Measurements from ENCODE around the gene MYO1B.

The MYO1B gene

GRCh38 chr2:191358325-191359025 lies 113.3 kb downstream of the MYO1B start:
- Histone ChIP-seq H3K9me3 (ENCODE audit: insufficient read depth, low read length) (peaks cover 16% of the 10 kb centered on the region; the same call in 1 of the 2 replicates), H3K4me3 (ENCODE audit: insufficient read length, low read depth) (no peak overlapping the region), H3K4me1 (ENCODE audit: insufficient read depth, insufficient read length) (no peaks in the 10 kb centered on the region), H3K36me3 (ENCODE audit: insufficient read depth, insufficient read length, low read length) (peaks cover 46% of the 10 kb centered on the region), H3K27me3 (ENCODE audit: insufficient read depth, insufficient read length) (no peaks in the 10 kb centered on the region), H3K9ac (ENCODE audit: insufficient read length, low read depth) (no peak overlapping the region)
- DNase-seq (ENCODE audit: low read depth, low spot score), result no peak
- TF ChIP-seq YY1 (IDR thresholded peaks at IDR 0.05; ENCODE audit: insufficient read depth, insufficient read length) (no peak), SUZ12 (IDR thresholded peaks at IDR 0.05; ENCODE audit: extremely low read depth, insufficient read depth, insufficient read length) (no peak), ZNF274 (IDR thresholded peaks at IDR 0.05; ENCODE audit: low read depth, low read length) (no peak)

- no peaks in the 10 kb centered on the region for H3K4me1 ChIP-seq (ENCODE audit: insufficient read depth, insufficient read length)
- DNase-seq (ENCODE audit: low read depth, low spot score), result no peak
- TF ChIP-seq YY1 (IDR thresholded peaks at IDR 0.05; ENCODE audit: insufficient read depth, insufficient read length), result no peak
- no peak for TF ChIP-seq SUZ12 (IDR thresholded peaks at IDR 0.05; ENCODE audit: extremely low read depth, insufficient read depth, insufficient read length)
- TF ChIP-seq ZNF274 (IDR thresholded peaks at IDR 0.05; ENCODE audit: low read depth, low read length), result no peak
- H3K27me3 ChIP-seq (ENCODE audit: insufficient read depth, insufficient read length), result no peaks in the 10 kb centered on the region
- H3K4me3 ChIP-seq (ENCODE audit: insufficient read length, low read depth), result no peak overlapping the region
- no peak overlapping the region for H3K9ac ChIP-seq (ENCODE audit: insufficient read length, low read depth)
- H3K36me3 ChIP-seq (ENCODE audit: insufficient read depth, insufficient read length, low read length), result peaks cover 47% of the 10 kb centered on the region
- peaks cover 16% of the 10 kb centered on the region; the same call in 1 of the 2 replicates for H3K9me3 ChIP-seq (ENCODE audit: insufficient read depth, low read length)
Observed at GRCh38 chr2:191359133-191359532, 113.9 kb downstream of the MYO1B start.

GRCh38 chr2:191360918-191361317 lies 115.7 kb downstream of the MYO1B start:
- no peaks in the 10 kb centered on the region for H3K9me3 ChIP-seq (ENCODE audit: insufficient read depth, low read length)
- TF ChIP-seq ZNF274 (IDR thresholded peaks at IDR 0.05; ENCODE audit: low read depth, low read length) (no peak), YY1 (IDR thresholded peaks at IDR 0.05; ENCODE audit: insufficient read depth, insufficient read length) (no peak)
- no peak for DNase-seq (ENCODE audit: low read depth, low spot score)
- H3K4me3 ChIP-seq (ENCODE audit: insufficient read length, low read depth), result no peak overlapping the region
- no peaks in the 10 kb centered on the region for H3K27me3 ChIP-seq (ENCODE audit: insufficient read depth, insufficient read length)
- H3K4me1 ChIP-seq (ENCODE audit: insufficient read depth, insufficient read length), result no peaks in the 10 kb centered on the region
- H3K9ac ChIP-seq (ENCODE audit: insufficient read length, low read depth), result no peak overlapping the region
- peaks cover 52% of the 10 kb centered on the region for H3K36me3 ChIP-seq (ENCODE audit: insufficient read depth, insufficient read length, low read length)

DNA sequence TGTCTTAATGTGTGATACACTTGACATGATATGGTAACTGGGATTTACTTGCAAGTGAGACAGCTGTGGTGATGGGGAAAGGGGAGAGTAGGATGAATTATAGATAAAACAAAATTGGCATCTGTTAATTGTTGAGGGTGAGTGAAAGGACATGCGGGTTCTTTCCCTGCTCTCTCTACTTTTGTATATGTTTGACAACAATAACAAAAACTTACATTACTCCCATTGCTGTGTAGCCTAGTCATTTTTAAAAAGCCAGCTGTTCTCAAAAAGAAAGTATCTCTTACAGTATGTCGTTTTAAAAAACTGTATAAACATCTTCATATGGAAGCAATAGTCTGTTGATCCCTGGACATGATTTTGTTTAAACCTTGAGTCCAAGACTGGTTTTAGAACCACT lies 117.6 kb downstream of the MYO1B start:
- TF ChIP-seq SUZ12 (IDR thresholded peaks at IDR 0.05; ENCODE audit: extremely low read depth, insufficient read depth, insufficient read length), result no peak
- no peak for TF ChIP-seq ZNF274 (IDR thresholded peaks at IDR 0.05; ENCODE audit: low read depth, low read length)
- no peak for TF ChIP-seq YY1 (IDR thresholded peaks at IDR 0.05; ENCODE audit: insufficient read depth, insufficient read length)
- no peak for DNase-seq (ENCODE audit: low read depth, low spot score)
- Histone ChIP-seq H3K4me1 (ENCODE audit: insufficient read depth, insufficient read length) (no peaks in the 10 kb centered on the region), H3K9ac (ENCODE audit: insufficient read length, low read depth) (no peak overlapping the region), H3K36me3 (ENCODE audit: insufficient read depth, insufficient read length, low read length) (peaks cover 63% of the 10 kb centered on the region), H3K4me3 (ENCODE audit: insufficient read length, low read depth) (no peak overlapping the region), H3K27me3 (ENCODE audit: insufficient read depth, insufficient read length) (no peaks in the 10 kb centered on the region), H3K9me3 (ENCODE audit: insufficient read depth, low read length) (no peaks in the 10 kb centered on the region)

DNA sequence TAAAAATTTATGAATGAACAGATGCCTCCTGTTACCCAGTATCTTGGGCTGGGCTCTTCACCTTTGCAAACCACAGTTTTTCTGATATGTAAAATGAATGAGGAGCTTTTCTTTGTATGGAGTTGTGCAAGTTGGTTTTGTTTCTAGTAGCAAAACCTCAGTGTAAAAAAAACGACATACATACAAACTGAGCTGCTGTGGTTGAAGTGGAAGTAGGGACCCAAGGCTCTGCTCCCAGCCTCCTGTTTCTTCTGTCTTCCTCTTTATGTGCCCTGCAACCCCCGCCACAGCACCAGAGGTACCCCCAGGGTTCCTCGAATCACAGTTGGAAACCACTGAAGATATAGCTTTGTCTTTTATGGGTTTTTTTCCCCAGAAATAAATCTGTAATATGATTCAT lies 118.1 kb downstream of the MYO1B start:
- Histone ChIP-seq H3K4me1 (ENCODE audit: insufficient read depth, insufficient read length) (no peaks in the 10 kb centered on the region), H3K4me3 (ENCODE audit: insufficient read length, low read depth) (no peak overlapping the region), H3K9ac (ENCODE audit: insufficient read length, low read depth) (no peak overlapping the region), H3K9me3 (ENCODE audit: insufficient read depth, low read length) (no peaks in the 10 kb centered on the region), H3K27me3 (ENCODE audit: insufficient read depth, insufficient read length) (no peaks in the 10 kb centered on the region), H3K36me3 (ENCODE audit: insufficient read depth, insufficient read length, low read length) (peaks cover 65% of the 10 kb centered on the region)
- no peak for DNase-seq (ENCODE audit: low read depth, low spot score)
- TF ChIP-seq YY1 (IDR thresholded peaks at IDR 0.05; ENCODE audit: insufficient read depth, insufficient read length) (no peak), SUZ12 (IDR thresholded peaks at IDR 0.05; ENCODE audit: extremely low read depth, insufficient read depth, insufficient read length) (no peak), ZNF274 (IDR thresholded peaks at IDR 0.05; ENCODE audit: low read depth, low read length) (no peak)

- Histone ChIP-seq H3K4me1 (ENCODE audit: insufficient read depth, insufficient read length) (no peaks in the 10 kb centered on the region), H3K9me3 (ENCODE audit: insufficient read depth, low read length) (no peaks in the 10 kb centered on the region), H3K27me3 (ENCODE audit: insufficient read depth, insufficient read length) (no peaks in the 10 kb centered on the region), H3K9ac (ENCODE audit: insufficient read length, low read depth) (no peak overlapping the region), H3K36me3 (ENCODE audit: insufficient read depth, insufficient read length, low read length) (peaks cover 72% of the 10 kb centered on the region), H3K4me3 (ENCODE audit: insufficient read length, low read depth) (no peak overlapping the region)
- TF ChIP-seq ZNF274 (IDR thresholded peaks at IDR 0.05; ENCODE audit: low read depth, low read length) (no peak), SUZ12 (IDR thresholded peaks at IDR 0.05; ENCODE audit: extremely low read depth, insufficient read depth, insufficient read length) (no peak), YY1 (IDR thresholded peaks at IDR 0.05; ENCODE audit: insufficient read depth, insufficient read length) (no peak)
- DNase-seq (ENCODE audit: low read depth, low spot score), result no peak
Observed at GRCh38 chr2:191365089-191365488, 119.9 kb downstream of the MYO1B start.

DNA sequence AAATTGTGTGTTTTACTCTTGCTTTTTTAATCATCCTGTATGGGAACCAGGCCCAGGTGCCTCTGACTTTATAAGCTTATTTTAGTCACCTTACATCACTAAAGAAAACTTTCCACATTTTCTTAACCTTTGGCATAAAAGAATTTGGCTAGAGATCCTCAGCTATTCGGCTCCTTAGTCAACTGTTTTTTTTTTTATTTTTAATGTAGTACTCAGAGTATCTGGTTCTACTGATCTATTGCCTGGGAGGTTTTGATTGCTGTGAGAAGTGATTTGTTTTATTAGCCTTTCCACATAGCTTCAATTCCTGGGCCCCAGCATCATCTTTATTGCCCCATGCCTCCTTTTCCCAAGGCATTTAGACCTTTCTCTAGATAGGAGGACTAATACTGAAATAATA lies 121.0 kb downstream of the MYO1B start:
- H3K36me3 ChIP-seq (ENCODE audit: insufficient read depth, insufficient read length, low read length), result peaks cover 72% of the 10 kb centered on the region
- DNase-seq (ENCODE audit: low read depth, low spot score), result no peak
- H3K4me1 ChIP-seq (ENCODE audit: insufficient read depth, insufficient read length), result no peaks in the 10 kb centered on the region
- TF ChIP-seq ZNF274 (IDR thresholded peaks at IDR 0.05; ENCODE audit: low read depth, low read length) (no peak), YY1 (IDR thresholded peaks at IDR 0.05; ENCODE audit: insufficient read depth, insufficient read length) (no peak)
- H3K9ac ChIP-seq (ENCODE audit: insufficient read length, low read depth), result no peak overlapping the region
- no peaks in the 10 kb centered on the region for H3K27me3 ChIP-seq (ENCODE audit: insufficient read depth, insufficient read length)
- H3K4me3 ChIP-seq (ENCODE audit: insufficient read length, low read depth), result no peak overlapping the region
- H3K9me3 ChIP-seq (ENCODE audit: insufficient read depth, low read length), result no peaks in the 10 kb centered on the region
